ENCODE measurements around the gene SLC6A12.

Gene SLC6A12

DNA sequence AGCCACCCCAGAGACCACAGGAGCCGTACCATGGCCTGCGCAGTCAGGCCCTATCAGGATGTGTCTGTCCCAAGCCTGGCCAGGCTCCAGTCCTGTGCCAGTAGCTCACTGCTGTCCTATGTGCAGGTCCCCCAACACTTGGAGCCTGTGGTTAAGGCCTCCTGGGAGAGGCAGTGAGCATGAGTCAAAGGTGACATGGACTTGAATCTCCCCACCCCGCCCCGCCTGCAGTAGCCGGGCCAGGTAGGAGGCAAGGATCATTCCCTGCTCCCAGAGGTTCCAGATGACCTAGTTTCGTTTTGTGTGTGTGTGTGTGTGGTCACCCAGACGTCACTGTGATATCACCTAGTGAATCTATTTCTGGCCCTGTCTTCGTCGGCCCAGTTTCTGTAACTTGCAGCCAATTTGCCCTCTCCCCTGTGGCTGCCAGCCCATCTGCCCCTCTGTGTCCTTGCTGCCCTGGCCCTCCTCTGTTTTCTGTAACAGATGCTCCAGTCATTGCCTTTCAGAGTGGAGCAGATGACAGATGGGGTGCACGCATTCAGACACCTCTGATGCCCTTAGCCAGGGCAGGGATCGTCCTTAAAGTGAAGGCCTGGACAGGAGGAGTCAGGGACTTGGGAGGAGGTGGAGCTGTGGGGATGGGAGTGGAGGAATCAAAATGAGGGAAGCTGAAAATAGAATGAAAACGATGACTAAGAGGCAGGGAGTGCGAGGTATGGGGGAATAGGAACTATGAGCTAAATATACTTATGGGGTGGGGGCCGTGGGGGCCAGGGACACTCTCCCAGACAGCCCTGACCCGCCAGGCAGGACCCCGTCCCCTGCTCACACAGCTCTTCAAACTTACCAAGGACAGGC, 37.4 kb downstream of the SLC6A12 start:
- DNase-seq: peak; percentile 84

DNA sequence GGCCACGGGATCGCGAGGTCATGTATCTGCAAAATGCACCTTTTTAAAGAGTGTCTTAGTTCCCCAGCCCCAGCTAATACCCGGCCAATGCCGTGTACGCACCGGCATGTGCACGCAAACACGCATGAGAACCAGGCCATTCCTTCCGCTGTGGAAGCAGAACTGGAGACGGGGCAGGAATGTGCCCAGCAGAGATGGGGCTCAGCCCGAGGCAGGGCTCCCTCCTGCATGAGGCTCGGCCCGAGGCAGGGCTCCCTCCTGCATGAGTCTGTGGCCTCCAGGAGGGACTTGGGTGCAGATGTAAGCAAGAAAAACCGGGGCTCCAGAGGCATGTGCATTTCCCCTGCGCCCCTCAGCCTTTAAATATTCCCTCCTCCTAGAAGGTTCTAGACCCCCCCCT, 38.2 kb downstream of the SLC6A12 start:
- no peak for DNase-seq

DNA sequence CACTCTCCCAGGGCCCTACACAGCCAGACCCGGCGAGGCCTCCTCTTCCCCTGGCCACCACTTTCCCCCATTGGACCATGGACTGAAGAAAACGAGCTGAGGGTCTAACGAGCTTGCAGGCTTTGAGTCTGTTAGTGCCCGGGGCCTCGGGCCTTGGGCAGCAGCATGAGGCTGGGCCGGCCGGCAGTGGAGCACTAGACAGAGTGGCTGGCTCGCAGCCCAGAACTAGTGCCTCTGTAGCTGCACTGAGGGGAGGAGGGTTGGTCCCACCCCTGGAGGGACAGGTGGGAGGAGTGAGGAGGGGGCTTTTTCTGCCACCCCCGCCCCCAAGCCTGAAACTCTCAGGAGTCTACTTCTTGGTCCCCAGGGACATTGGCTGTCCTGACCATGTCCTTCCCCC, 38.7 kb downstream of the SLC6A12 start:
- DNase-seq: peak; percentile 23

DNA sequence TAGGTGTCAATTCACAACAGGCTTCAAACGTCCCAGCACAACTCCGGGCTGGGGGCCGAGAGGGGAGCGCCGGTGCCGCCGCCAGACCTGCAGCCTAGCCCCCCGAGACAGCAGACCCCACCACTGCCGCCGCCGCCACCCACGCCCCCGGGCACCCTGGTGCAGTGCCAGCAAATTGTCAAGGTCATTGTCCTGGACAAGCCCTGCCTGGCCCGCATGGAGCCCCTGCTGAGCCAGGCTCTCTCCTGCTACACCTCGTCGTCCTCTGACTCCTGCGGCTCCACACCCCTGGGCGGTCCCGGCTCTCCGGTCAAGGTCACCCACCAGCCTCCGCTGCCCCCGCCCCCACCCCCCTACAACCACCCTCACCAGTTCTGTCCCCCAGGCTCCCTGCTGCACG, 39.4 kb downstream of the SLC6A12 start:
- no peak for DNase-seq

DNA sequence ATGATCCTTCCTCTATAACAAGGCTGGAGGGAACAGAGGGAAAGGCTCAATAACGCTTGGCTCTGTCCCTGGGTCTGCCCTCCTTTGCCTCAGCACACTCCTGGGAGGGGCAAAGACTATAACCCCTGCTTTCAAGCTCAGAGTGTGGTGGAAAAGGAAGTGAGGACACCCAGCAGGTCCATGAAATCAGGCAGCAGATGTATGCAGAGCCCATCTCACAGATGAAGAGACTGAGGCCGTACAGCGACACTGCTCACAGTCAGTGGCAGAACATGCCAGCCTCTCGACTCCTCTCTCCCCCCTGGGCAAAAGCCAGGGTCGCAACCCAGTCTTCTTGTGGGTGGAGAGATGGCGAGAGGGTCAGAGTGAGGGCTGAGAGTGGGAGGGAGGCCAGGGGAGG, 39.8 kb downstream of the SLC6A12 start:
- no peak for DNase-seq

DNA sequence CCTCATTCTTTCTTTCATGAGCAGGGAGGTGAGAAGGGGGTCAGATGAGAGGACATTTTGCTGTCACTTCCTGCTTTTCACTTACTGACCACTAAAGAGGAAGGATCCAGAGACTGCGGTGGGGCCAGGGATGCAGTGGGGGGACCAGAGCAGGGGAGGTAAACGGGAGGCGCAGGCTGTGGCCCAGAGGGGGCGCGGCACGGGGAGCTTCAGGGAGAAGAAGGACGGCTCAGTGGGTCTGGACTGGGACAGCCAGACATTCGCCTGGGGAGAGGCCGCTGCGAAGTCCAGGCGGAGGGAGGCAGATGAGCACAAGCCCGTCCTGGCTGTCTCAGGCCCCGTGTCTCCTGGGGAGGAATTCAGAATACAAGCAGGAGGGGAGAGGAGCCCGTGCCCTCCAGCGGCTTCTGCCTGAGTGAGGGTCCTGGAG, 41.2 kb downstream of the SLC6A12 start:
- DNase-seq: no peak

DNA sequence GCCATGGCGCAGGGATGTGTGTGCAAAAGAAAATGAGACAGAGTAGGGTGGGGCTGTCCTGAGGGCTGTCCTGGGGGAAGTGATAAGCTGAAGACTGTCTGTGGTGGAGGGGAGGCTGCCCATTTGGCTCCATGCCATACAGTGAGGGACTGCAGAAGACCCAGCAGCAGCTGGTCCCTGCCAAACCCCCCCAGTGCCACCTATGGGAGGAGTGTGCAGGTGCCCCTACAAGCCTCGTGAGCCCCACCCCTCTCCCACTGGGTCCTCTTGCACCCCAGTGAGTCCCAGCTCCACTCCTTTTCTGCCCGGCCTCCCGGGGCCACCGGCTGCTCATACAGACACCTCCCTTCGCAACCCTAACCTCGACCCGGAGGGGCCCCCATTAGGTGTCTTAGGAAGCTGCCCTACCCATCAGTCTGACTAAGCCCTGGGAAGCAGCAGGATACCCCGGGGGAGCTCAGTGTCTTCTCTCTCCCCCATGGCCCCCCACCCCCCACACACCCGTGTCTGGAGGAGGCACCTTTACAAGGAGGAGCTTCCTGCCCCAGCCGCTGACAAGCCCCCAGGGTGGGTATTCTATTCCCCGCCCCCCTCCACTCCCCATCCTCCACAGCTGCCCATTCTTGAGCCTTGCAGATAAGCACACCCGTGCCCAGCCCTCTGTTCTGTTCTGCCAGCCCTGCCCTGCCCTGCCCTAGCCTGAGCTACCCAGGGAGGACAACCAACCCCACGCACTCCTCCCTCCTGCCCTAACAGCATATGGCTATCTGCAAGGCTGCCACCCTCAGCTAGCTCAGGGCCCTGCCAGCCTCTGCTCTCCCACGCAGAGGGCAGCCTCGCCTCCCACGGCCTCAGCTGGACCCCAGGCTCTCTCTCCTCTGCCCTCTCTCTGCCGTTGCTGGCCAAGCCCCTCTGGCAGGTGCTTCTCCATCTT, 41.9 kb downstream of the SLC6A12 start:
- DNase-seq: no peak

DNA sequence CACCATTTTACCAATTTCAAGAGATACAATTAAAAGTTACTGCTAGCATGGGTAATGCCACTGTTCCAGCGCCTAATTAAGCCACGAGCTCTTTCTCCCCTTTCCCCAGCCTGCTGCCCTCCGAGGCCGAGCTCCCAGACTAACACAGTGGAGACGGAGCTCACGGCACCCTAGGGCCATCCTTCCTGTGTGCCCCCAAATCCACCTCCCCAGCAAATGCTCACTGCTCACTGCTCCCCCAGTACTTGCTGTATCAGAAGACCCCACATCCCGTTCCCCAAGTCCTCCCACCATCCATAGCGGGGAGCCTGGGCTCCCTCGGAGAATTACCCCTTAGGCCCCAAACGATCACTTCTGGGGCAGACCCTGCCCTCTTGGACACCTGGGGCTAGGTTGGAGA, 42.7 kb downstream of the SLC6A12 start:
- no peak for DNase-seq

DNA sequence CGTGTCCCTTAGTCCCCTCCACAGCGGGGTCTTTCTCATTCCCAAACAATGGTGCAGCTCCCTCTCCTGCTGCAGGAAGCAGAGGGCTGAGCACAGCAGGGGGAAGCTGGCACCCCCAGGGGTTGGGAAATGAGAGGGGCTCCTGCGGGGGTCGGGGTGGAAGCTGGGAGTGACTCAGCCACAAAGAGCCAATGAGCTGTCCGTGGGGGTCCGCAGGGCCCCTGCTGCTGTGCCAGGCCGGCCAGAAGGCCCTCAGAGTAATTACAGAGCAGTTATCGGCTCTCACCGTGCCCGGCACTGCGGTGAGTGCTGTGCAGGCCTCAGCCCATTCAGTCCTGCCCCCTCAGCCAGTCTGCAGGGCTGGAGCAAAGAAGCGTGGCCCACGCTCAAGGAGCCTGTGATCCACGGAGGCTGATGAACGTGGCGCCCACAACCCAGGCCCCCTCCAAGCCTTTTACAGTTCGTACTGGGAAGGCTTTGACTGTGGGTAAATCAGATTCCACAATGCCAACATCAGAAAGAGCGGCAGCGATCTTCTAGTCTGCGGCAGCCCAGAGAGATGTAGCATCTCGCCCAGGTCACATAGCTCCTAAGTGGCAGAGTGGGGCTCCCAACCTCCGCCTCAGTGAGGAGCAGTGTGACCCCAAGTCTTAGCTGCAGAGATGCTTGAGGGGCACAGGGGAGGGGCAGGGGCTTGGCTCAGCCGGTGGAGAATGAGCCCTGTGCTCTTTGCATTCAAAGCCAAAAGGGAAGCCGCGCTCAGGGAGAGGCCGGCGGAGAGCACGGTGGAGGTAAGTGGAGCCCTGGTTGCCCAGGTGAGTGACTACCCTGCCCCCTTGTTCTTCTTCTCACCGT, 43.4 kb downstream of the SLC6A12 start:
- no peak for DNase-seq

DNA sequence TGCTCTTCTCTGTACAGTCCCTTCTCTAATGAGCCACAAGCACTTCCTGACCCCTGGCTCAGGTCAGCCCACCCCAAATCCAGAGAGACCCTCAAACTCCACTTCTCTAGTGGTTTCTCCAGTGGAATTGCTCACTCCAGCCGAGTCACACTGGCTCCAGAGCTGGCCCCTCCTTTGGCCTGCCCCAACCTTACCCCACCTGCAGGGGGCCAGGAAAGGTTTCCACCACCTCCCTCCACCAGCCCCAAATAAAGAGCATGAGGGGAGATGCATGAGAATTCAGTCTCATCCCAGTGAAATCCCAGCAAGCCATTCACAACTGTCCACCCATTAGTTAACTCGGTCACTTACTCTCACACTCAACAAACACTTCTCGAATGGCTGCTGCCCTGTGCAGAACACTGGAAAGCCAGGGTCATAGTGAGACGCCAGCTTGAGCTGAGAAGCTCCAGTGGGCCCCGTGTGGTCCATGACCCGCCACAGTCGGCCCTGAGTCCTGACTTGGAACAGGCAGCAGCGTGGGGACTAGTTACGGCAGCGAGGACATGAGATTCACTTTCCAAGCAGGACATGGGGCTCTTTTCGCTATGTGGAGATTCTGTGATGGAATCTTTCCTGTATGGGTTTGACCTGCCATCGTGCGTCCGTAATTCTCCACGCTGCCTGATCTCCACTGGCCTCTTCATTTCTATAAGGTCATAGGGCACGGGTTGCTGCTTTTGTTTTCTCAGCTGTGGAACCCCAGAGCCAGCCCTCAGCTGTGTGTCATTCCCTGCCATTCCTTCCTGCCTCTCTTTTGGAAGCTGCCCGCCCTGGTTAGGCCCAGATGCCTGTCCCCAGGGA, 44.2 kb downstream of the SLC6A12 start:
- DNase-seq: no peak

DNA sequence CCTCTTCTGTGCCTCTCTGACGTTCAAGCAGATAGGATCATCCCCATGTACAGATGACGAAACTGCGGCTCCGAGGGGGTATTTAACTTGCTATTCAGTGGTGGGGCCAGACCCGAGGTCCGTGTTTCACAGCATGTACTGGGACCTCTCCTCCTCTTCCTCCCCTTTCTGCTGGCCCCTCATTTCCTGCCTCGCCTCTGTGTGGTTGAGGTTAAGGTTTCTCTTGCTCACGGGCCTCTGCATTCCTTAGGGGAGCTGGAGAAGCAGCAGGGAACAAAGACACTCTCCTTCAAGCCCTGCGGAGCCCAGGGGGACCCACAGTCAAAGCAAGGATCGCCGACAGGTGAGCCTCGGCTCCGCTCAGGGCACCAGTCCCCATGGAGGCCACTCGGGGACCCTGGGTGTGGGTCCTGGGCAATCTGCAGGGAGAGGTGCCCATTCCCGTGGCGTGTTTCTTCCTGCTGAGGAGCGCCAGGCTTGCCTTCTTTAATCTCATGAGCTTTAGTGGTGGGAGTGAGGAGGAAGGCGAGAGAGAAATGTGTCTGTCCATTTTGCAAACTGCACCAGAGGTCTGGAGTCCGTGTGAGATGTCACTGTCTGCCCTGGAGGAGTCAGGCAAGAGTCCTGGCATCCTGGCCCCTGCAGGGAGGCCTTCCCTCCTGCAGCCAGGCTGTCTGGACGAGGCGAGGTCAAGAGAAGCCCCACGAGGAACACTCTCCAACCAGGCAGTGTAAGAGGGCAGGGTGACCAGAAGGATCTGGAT, 45.0 kb downstream of the SLC6A12 start:
- DNase-seq: no peak

DNA sequence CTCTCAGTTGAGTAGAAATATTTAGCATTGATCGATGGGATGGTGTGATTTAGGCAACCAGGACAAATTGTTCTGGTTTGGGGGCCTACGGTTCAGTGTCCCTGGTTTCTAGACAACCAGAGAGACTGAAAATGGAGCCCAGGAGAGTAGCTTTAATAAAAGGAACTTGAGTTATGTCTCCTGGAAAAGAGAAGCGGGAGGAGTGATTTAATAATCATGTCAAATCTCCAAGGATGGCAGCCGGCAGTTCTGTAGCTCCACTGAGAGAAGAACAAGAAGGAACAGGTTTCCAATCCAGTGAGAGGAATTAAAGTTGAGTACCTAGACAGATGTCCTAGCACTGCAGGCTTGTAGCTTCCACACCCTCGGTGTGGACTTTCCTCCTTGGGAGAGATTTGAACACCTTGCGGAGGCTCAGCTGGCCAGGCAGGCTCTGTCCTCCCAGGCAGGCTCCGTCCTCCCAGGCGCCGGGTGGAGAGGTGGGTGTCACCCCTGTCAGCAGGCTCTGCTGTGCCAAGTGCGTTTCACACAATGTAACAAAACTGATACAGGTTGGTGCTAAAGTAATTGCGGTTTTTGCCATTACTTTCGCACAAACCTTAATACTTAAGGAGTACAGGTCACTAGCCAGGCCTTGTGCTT, 45.9 kb downstream of the SLC6A12 start:
- DNase-seq: no peak

DNA sequence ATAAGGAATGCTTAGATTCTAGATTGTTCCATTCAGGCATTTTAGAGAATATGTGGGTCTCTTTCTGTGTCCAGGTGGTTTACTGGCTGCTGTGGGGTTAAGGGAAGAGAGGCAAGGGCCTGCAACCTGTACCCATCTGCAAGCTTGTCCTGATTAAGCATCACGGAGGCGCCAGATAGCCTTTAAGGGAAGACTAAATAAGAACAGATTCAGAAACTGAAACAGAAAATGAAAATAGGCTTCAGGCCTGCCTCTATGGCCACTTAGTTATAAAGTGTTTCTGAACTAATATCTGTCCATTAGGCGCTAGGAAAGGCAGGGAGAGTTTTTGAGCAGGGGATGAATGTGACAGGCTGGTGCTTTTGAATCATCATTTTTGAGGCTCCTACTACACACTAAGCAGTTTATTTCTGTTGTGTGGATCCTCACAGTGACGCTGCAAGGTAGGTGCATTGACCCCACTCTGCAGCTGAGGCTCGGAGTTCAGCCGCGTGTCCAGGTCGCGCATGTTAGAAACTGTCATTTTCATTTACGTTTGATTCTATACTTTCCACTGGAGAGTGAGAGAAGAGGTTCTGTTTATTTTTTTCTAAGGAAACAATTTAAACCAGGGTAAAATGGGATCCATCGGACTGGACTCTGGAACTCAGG, 47.4 kb downstream of the SLC6A12 start:
- no peak for DNase-seq

DNA sequence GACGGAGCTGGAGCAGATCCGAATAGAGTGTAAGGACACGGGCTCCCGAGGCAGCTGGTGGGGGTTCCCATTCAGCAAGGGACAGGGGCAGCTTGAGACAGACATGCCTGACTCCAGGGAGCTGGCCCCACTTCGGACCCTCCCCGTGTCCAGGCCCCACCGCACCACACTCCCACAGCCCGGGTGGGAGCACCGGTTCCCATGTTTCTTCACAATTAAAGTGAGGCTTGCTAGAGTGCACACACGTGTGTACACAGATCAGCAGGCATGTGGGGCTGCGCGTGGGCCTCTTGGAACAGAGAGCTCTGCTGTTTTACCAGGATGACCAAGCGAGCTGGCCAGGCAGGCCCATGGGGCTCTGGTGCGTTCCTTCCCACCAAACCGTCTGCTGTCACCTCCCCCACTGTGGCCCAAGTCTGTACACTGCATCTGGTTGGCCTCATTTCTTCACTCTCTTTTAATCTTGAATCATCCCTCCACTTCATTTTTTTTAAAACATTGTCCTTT, 48.0 kb downstream of the SLC6A12 start:
- DNase-seq: no peak

DNA sequence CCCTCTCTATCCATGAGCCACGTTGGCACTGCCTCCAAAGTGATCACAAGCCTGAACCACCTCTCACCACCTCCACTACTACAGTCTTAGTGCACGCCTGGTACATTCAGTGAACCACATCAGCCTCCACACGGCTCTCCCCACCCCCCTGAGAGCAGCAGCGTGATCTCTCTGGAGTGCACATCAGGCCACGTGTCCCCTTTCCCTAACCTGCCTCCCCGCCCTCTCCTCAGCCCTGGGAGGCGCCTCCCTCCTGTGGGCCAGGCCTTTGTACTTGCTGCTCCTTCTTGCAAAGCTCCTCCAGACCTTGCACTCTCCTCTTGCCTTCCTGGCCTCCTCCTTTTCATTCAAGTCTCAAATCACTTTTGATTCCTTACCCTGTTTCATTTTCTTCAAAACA, 49.8 kb downstream of the SLC6A12 start:
- DNase-seq: no peak

DNA sequence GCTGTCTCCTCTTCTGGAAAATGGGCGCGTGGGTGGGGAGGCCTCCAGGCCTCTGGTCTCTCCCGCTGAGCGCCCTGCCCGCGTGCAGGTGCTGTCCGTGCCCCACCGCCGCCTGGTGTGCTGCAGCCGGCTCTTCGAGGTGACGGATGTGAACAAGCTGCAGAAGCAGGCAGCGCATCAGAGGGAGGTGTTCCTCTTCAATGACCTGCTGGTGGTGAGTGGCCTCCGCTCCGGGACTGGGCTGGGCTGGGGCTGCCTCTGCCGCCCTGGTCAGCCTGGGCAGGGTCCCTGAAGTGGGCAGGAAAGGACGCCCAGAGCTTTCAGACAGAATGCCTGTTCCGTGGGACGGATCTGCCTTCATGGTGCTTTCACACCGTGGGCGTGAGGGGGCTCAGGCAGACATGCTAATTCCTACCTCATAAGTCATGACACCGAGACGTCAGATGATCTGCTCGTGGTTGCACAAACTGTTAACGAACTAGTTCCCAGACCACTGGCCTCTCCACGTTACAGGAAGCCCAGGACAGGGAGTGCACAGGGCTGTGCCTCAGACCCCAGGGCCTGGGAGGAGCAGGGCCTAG, 50.5 kb downstream of the SLC6A12 start:
- no peak for DNase-seq

DNA sequence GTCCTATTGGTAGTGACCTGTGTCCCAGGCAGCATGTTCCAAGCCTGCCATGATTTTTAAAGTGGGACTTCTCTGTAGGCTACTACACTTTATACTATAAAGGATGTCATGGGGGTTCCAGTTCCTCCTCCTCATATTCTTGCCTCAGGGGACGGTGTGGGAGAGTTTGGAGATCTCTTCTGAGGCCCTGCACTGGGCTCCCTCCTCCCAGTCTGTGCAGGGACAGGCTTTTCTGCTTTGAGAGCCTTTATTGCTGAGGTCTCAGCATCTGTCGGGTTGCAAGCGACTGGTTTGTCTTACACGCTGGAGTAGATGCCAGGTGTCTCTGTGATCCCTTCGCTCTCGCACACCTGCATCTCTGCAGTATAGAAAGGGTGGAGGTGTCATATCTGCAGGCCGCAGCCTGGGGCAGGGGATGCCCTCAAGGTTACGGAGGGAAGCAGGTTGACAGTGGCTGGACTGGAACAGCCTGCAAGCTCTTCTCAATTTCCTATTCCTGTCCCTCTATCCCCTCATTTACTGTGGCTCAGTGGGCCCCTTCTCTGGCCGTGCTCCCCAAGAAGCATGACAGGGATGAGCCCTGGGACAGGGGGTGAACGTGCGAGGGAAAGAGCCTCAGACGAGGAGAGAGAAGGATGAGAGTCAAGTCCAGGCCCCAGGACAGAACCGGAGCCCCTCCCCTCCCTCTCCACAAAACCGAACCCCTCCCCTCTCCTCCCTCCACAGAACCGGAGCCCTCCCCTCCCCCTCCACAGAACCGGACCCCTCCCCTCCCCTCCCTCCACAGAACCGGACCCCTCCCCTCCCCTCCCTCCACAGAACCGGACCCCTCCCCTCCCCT, 51.3 kb downstream of the SLC6A12 start:
- DNase-seq: no peak

DNA sequence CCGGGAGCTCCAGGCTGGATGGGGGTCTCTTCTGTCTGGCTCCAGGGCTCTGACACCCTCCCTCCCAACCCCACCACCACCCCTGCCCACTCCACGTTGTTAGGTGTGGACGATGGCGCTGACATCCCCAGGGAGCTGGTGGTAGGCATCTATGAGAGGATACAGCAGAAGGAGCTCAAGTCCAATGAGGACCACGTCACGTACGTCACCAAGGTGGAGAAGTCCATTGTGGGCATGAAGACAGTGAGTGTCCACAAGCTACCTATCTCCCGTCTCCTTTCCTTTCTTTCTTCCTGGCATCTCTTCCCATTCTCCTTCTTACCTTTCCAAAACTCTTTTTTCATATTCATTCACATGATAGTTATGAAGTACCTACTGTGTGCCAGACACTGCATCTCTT, 52.1 kb downstream of the SLC6A12 start:
- no peak for DNase-seq

DNA sequence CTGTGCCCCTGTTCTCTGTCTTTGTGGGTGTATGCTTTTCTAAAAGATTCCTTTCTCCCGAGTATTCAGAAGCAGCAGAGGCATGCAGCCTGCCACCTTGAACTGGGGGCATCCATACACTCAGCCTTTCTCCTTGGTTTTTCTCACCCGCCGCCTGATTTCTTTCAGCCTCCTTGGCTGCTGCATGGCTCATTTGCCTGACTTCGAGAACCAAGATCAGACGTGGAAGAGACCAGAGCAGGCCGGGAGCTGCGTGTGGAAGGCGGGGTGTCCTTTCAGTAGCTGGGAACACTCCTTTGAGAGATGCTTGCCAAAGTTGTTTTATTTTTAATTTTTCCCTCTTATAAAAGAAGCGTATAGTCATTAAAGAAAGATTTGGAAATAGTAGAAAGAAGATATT, 53.1 kb downstream of the SLC6A12 start:
- no peak for DNase-seq

All from NCI-H446 treated with DMSO at 0.1 percent for 48 hours (cell line).